HEK293T (cell line): ENCODE measurements around the gene NT5DC4.
"Not testable (repeated sequence)": the region's sequence is repeated elsewhere in the genome, so short reads cannot be mapped to it uniquely, and the experiment has no call there.

Experiments
- CTCF ChIA-PET: fragments of 350-600 bp; formaldehyde crosslinking; extraction: SDS; loops from one replicate; lab custom pipeline; 2021; ENCODE audit warnings: antibody characterized with exemption, inconsistent platforms; lab: Yijun Ruan, JAX
- POLR2A ChIA-PET: fragments of 350-600 bp; formaldehyde crosslinking; extraction: SDS; loops from one replicate; lab custom pipeline; 2020; ENCODE audit warnings: antibody characterized with exemption, inconsistent platforms; lab: Yijun Ruan, JAX
- DNase-seq: peaks from one replicate; pipeline ENCODE4 v3.0.0; 2012; ENCODE audit warnings: mixed read lengths; ENCODE audit errors: extremely low spot score
- ARNT ChIP-seq: fragments of 450-650 bp; IDR thresholded peaks from 2 replicates; pipeline ENCODE4 v1.6.1; 2017; ENCODE audit warnings: mild to moderate bottlenecking
- BHLHE40 ChIP-seq: fragments of 450-650 bp; IDR thresholded peaks from 2 replicates; pipeline ENCODE4 v1.6.1; 2016; ENCODE audit warnings: mild to moderate bottlenecking, moderate library complexity, borderline replicate concordance
- CTBP1 ChIP-seq: fragments of 450-650 bp; IDR thresholded peaks from 2 replicates; pipeline ENCODE4 v1.6.1; 2016; ENCODE audit warnings: borderline replicate concordance
- ELF4 ChIP-seq: fragments of 450-650 bp; IDR thresholded peaks from 2 replicates; pipeline ENCODE4 v1.6.1; 2017; ENCODE audit warnings: antibody characterized with exemption
- FOXA1 ChIP-seq: fragments of 450-650 bp; IDR thresholded peaks from 2 replicates; pipeline ENCODE4 v1.6.1; 2016; ENCODE audit warnings: mild to moderate bottlenecking
- FOXK2 ChIP-seq: fragments of 450-650 bp; IDR thresholded peaks from 2 replicates; pipeline ENCODE4 v1.6.1; 2016; ENCODE audit warnings: mild to moderate bottlenecking
- FOXM1 ChIP-seq: fragments of 450-650 bp; IDR thresholded peaks from 2 replicates; pipeline ENCODE4 v1.6.1; 2017; ENCODE audit warnings: mild to moderate bottlenecking, borderline replicate concordance
- HDGF ChIP-seq: fragments of 450-650 bp; IDR thresholded peaks from 2 replicates; pipeline ENCODE4 v1.6.1; 2017; ENCODE audit warnings: antibody characterized with exemption, borderline replicate concordance
- L3MBTL2 ChIP-seq: fragments of 450-650 bp; conservative IDR thresholded peaks from 2 replicates; pipeline ENCODE4 v1.6.1; 2016; ENCODE audit warnings: mild to moderate bottlenecking
- LEF1 ChIP-seq: fragments of 450-650 bp; IDR thresholded peaks from 2 replicates; pipeline ENCODE4 v1.6.1; 2017; ENCODE audit warnings: mild to moderate bottlenecking, borderline replicate concordance
- NFRKB ChIP-seq: fragments of 450-650 bp; IDR thresholded peaks from 2 replicates; pipeline ENCODE4 v1.6.1; 2016; ENCODE audit warnings: mild to moderate bottlenecking, moderate library complexity
- PKNOX1 ChIP-seq: fragments of 450-650 bp; IDR thresholded peaks from 2 replicates; pipeline ENCODE4 v1.6.1; 2016
- SP1 ChIP-seq: fragments of 450-650 bp; IDR thresholded peaks from 2 replicates; pipeline ENCODE4 v1.6.1; 2017
- SUZ12 ChIP-seq: fragments of 450-650 bp; IDR thresholded peaks from 2 replicates; pipeline ENCODE4 v1.6.1; 2016; ENCODE audit warnings: mild to moderate bottlenecking
- TARDBP ChIP-seq: fragments of 450-650 bp; IDR thresholded peaks from 2 replicates; pipeline ENCODE4 v1.6.1; 2016
- ZNF384 ChIP-seq: fragments of 450-650 bp; IDR thresholded peaks from 2 replicates; pipeline ENCODE4 v1.6.1; 2016

NT5DC4 gene

GRCh38 chr2:112712465-112712864 lies 8.4 kb upstream of the NT5DC4 start:
- ChIA-PET POLR2A (no interaction called here), CTCF (interaction anchor here (1.5 to 1.9 kb wide), 2 partner anchors 12 to 14 kb away, joined by 4 to 5 read pairs; no protein-coding TSS in a partner anchor)
- TF ChIP-seq FOXK2 (no peak), L3MBTL2 (no peak), ZNF384 (no peak), TARDBP (no peak), BHLHE40 (no peak), PKNOX1 (no peak), LEF1 (no peak), FOXM1 (no peak), HDGF (no peak), CTBP1 (no peak), SP1 (no peak), ELF4 (no peak), SUZ12 (no peak), NFRKB (no peak), ARNT (no peak), FOXA1 (no peak)
- no peak for DNase-seq

- ChIA-PET CTCF (interaction anchor here (1.2 to 1.9 kb wide), 3 partner anchors 11 to 113 kb away, joined by 4 to 5 read pairs (median 4); no protein-coding TSS in a partner anchor), POLR2A (no interaction called here)
- no peak for DNase-seq
- TF ChIP-seq L3MBTL2: no peak
- TF ChIP-seq ZNF384: no peak
- TF ChIP-seq TARDBP: no peak
- no peak for TF ChIP-seq ARNT
- TF ChIP-seq SP1: no peak
- TF ChIP-seq FOXA1: no peak
- no peak for TF ChIP-seq FOXM1
- TF ChIP-seq HDGF: no peak
- no peak for TF ChIP-seq FOXK2
- no peak for TF ChIP-seq LEF1
- TF ChIP-seq CTBP1: no peak
- no peak for TF ChIP-seq NFRKB
- TF ChIP-seq BHLHE40: no peak
- no peak for TF ChIP-seq PKNOX1
- no peak for TF ChIP-seq ELF4
- no peak for TF ChIP-seq SUZ12
Observed at GRCh38 chr2:112712903-112713584, 7.8 kb upstream of the NT5DC4 start.

GRCh38 chr2:112713585-112713925 lies 7.3 kb upstream of the NT5DC4 start:
- no peak for TF ChIP-seq TARDBP
- TF ChIP-seq ZNF384: no peak
- ChIA-PET CTCF (interaction anchor here (1.2 to 1.9 kb wide), 2 partner anchors 13 to 114 kb away, joined by 4 to 5 read pairs; no protein-coding TSS in a partner anchor), POLR2A (no interaction called here)
- DNase-seq: no peak

- CTCF ChIA-PET: interaction anchor here (1.2 to 1.9 kb wide), 2 partner anchors 12 to 114 kb away, joined by 4 to 5 read pairs; no protein-coding TSS in a partner anchor
- no peak for TF ChIP-seq PKNOX1
- TF ChIP-seq FOXA1: no peak
- no peak for TF ChIP-seq SP1
- TF ChIP-seq BHLHE40: no peak
- no peak for DNase-seq
- POLR2A ChIA-PET: no interaction called here
Observed at GRCh38 chr2:112713926-112714325, 6.9 kb upstream of the NT5DC4 start.

GRCh38 chr2:112714331-112714730 lies 6.5 kb upstream of the NT5DC4 start:
- ChIA-PET CTCF (interaction anchor here (0.9 kb wide), 1 partner anchor 13 kb away, joined by 3 read pairs; no protein-coding TSS in a partner anchor), POLR2A (no interaction called here)
- TF ChIP-seq FOXK2: no peak
- TF ChIP-seq CTBP1: no peak
- TF ChIP-seq TARDBP: no peak
- TF ChIP-seq SUZ12: no peak
- no peak for DNase-seq

- ChIA-PET CTCF (interaction anchor here (0.8 to 0.9 kb wide), 2 partner anchors 13 to 227 kb away, joined by 3 read pairs; no protein-coding TSS in a partner anchor), POLR2A (no interaction called here)
- no peak for DNase-seq
- TF ChIP-seq SP1: no peak
- no peak for TF ChIP-seq TARDBP
- TF ChIP-seq ARNT: no peak
- TF ChIP-seq CTBP1: no peak
- TF ChIP-seq FOXM1: no peak
- TF ChIP-seq L3MBTL2: no peak
- no peak for TF ChIP-seq FOXA1
- no peak for TF ChIP-seq LEF1
- TF ChIP-seq BHLHE40: no peak
- TF ChIP-seq PKNOX1: no peak
- TF ChIP-seq ZNF384: no peak
- TF ChIP-seq HDGF: no peak
- TF ChIP-seq NFRKB: no peak
- TF ChIP-seq ELF4: no peak
- TF ChIP-seq SUZ12: no peak
- no peak for TF ChIP-seq FOXK2
Observed at GRCh38 chr2:112714836-112715631, 5.8 kb upstream of the NT5DC4 start.

- POLR2A ChIA-PET, CTCF ChIA-PET, DNase-seq: not testable (repeated sequence)
Observed at GRCh38 chr2:112716094-112716493, 4.7 kb upstream of the NT5DC4 start.

- CTCF ChIA-PET: not testable (repeated sequence)
Observed at GRCh38 chr2:112716826-112717352, 3.9 kb upstream of the NT5DC4 start.

More at GRCh38 chr2:112716826-112717352, 3.9 kb upstream of the NT5DC4 start:
- POLR2A ChIA-PET, DNase-seq: not testable (repeated sequence)
